GM18870 (cell line): ENCODE data around the gene SETD1A.

Source experiments
- ATAC-seq: cut with Tn5 transposase; IDR thresholded peaks from one replicate; pipeline ENCODE4 v1.9.1; 2021; ENCODE audit warnings: moderate library complexity; ENCODE audit not compliant: unreplicated experiment

SETD1A gene

DNA sequence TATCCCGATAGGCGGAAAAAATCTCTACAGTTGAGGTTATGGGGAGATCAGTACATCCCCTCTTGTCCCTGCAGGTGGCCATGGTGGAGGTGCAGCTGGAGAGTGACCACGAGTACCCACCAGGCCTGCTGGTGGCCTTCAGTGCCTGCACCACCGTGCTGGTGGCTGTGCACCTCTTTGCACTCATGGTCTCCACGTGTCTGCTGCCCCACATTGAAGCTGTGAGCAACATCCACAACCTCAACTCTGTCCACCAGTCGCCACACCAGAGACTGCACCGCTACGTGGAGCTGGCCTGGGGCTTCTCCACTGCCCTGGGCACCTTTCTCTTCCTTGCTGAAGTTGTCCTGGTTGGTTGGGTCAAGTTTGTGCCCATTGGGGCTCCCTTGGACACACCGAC, 4.4 kb upstream of the SETD1A start:
- no peak for ATAC-seq

DNA sequence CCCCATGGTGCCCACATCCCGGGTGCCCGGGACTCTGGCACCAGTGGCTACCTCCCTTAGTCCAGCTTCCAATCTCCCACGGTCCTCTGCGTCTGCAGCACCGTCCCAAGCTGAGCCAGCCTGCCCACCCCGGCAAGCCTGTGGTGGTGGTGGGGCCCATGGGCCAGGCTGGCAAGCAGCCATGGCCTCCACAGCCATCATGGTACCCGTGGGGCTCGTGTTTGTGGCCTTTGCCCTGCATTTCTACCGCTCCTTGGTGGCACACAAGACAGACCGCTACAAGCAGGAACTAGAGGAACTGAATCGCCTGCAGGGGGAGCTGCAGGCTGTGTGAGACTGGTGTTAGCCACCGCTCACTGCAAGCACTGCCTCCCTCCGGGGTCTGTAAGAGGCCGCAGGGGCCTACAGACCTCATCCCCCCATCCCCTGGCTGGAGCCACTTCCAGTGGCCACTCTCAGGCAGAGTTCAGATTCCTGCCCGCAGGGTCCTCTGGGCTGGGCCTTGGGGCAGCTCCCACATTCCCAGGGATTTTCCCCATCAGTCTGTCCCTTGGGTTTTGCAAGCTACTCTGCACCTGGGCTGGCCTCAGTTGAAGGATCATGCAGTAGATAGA, 3.9 kb upstream of the SETD1A start:
- ATAC-seq: no peak

DNA sequence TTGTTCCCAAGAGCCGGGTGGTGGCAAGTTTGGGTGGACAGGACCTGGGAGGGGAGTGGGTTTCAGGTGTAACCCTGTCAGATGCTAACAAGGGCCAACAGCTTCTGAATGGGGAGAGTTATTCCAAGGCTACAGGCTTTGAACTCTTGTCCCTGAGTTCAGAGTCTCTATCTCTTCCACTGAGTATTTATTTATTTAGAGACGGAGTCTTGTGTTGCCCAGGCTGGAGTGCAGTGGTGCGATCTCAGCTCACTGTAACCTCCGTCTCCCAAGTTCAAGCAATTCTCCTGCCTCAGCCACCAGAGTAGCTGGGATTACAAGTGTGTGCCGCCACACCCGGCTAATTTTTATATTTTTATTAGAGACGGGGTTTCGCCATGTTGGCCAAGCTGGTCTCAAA, 2.6 kb upstream of the SETD1A start:
- no peak for ATAC-seq

DNA sequence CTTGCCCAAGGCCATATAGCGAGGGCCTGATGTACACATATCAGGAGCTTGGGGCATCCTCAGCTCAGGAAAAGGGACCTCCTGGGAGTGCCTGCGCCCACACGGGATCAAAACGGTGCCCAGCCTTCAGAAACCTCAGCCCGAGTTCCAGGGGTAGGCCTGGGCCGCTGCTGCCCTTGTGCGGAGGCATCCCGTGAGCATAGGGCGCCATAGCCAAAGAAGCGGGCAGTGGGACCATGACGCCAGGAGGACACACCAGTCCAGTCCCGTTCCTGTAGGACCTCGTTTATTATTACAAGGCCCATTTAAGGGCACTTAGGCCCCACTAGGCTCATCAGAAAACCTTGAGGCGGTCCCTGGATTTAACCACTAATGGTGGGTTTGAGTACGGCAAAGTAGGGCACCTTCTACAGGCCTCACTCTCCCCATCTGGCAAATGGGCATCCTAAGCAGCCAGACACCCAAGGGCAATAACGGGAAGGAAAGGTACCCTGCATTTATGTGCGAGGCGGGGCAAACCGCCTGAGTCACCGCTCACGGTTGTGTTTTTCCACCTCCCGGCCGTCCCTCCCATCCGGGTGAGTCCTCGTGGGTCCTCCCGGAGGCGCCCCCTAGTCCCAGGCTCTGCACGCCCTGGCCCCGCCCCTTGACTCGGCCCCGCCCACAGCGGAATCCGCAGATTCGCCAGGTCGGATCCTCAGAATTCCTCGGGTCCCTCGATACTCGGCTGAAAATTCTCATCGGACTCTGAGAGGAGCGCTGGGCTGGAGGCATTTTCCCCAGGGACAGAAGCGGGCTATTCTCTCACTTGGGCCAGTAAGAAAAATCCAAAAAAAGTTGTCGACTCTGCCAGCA, 726 bp upstream of the SETD1A start:
- ATAC-seq: peak; percentile 31

DNA sequence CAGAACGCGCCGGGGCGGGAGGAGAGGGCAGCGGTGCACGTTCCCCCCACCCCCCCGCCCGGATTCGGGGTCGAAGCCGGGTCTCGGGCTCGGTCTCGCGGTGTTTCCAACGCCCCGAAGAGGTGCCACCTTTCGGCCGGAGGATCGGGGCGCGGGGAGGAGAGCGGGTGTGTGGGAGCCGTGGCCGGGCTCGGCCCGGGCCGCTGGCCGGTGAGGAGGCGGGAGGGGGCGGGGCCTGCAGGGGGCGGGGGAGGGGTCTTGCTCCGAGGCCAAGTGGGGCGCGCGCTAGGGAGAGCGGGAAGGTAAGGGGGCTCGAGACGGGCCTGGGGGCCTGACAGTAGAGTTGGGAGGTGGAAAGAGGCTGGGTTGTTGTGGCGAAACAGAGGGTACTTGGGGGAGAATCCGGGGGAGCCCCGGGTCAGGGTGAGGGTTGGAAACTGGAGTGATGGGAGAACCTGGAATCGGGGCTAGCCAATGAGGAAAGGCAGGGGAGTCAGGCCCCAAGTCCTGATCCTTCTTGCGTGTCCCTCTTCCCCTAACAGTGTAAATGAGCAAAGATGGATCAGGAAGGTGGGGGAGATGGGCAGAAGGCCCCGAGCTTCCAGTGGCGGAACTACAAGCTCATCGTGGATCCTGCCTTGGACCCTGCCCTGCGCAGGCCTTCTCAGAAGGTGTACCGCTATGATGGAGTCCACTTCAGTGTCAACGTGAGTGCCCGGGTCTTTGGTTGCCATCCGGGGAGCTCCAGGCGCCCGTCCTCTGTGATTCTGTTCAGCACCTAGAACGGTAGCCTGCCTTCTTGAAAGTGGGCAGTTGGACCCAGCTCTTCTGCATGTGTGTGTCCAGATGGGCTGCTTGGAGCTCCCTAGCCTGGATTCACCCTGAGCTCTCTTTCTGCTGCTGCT, 873 bp downstream of the SETD1A start:
- no peak for ATAC-seq

DNA sequence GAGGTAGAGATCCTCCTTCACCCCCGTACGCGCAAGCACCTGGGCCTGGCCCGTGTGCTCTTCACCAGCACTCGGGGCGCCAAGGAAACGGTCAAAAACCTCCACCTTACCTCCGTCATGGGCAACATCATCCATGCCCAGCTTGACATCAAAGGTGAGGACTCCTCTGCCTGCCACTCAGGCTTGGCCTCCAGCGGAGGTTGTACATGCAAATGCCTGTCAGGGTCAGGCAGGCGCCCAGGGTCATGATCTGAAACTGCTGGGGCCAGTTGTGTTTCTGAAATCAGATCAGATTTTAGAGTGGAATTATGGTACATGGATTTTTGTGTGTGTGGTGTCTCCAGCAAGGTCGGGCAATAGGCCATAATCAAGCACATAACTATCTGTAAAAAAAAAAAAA, 3.8 kb downstream of the SETD1A start:
- ATAC-seq: no peak

DNA sequence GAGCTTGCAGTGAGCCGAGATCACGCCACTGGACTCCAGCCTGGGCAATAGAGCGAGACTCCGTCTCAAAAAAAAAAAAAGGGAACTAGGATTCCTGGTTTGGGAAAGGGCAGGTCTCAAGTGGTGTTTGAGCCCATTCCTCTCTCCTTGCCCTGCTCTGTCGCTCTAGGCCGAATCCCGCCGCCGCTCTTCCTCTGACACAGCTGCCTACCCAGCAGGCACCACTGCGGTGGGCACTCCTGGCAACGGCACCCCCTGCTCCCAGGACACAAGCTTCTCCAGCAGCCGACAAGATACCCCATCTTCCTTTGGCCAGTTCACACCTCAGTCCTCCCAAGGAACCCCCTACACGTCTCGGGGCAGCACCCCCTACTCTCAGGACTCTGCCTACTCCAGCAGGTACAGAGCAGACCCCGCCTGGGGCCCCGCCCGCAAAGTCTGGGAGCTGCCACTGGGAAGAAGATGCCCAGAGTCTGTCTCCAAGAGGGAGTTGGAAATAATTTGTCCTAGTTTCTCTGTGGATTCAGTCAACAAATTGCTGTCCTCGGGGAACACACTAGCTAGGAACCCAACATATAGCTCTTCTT, 6.5 kb downstream of the SETD1A start:
- ATAC-seq: no peak

DNA sequence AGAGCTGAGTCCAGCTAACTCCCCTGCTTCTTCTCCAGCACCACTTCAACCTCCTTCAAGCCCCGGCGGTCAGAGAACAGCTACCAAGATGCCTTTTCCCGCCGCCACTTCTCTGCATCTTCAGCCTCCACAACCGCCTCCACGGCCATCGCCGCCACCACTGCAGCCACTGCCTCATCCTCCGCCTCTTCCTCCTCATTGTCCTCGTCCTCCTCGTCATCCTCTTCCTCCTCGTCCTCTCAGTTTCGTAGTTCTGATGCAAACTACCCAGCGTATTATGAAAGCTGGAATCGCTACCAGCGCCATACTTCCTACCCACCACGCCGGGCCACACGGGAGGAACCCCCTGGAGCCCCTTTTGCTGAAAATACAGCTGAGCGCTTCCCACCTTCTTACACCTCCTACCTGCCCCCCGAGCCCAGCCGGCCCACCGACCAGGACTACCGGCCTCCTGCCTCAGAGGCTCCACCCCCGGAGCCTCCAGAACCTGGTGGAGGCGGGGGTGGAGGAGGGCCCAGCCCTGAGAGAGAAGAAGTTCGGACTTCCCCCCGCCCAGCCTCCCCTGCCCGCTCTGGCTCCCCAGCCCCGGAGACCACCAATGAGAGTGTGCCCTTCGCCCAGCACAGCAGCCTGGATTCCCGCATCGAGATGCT, 7.1 kb downstream of the SETD1A start:
- ATAC-seq: no peak

DNA sequence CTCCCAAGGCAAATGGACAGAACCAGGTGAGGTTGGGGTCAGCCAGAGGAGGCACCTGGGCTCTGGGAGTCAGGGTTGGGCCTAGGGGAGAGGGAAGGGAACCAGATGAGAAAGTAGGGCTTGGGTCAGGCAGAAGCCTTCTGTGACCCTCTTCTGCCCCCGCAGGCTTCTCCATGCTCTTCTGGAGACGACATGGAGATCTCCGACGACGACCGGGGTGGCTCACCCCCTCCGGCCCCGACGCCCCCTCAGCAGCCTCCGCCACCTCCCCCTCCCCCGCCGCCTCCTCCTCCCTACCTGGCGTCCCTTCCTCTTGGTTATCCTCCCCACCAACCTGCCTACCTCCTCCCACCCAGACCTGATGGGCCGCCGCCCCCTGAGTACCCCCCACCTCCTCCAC, 7.9 kb downstream of the SETD1A start:
- no peak for ATAC-seq

DNA sequence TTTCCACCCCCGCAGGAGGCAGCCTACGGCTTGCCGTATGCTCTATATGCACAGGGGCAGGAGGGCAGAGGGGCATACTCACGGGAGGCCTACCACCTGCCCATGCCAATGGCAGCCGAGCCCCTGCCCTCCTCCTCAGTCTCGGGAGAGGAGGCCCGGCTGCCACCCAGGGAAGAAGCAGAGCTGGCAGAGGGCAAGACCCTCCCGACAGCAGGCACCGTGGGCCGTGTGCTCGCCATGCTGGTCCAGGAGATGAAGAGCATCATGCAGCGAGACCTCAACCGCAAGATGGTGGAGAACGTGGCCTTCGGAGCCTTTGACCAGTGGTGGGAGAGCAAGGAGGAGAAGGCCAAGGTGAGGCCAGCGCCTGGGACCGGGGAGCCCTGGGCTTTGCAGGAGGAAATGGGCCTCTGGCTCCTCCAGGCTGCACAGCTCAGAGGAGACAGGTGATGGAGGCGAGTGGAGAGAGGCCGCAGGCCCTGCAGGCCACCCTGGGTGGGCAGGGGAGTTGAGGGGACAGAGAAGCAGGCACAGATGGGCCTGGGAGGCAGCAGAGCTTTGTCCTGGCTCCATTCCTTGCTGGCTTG, 8.6 kb downstream of the SETD1A start:
- no peak for ATAC-seq

DNA sequence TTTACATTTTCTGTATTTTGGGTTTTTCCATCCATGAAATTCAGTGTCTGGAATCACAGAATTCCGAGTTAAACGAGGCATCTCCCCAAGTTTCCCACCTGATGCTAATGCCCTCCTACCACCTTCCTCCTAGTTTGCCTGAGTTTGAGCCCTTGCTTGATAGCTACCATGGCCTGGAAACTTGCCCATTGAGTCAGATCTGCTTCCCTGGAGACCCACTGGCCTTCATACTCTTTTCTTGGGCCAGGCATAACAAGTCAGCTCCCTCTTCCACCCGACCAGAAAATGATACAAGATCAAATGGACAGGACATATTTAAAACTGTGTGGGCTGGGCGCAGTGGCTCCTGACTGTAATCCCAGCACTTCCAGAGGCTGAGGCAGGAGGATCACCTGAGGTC, 10.2 kb downstream of the SETD1A start:
- no peak for ATAC-seq

DNA sequence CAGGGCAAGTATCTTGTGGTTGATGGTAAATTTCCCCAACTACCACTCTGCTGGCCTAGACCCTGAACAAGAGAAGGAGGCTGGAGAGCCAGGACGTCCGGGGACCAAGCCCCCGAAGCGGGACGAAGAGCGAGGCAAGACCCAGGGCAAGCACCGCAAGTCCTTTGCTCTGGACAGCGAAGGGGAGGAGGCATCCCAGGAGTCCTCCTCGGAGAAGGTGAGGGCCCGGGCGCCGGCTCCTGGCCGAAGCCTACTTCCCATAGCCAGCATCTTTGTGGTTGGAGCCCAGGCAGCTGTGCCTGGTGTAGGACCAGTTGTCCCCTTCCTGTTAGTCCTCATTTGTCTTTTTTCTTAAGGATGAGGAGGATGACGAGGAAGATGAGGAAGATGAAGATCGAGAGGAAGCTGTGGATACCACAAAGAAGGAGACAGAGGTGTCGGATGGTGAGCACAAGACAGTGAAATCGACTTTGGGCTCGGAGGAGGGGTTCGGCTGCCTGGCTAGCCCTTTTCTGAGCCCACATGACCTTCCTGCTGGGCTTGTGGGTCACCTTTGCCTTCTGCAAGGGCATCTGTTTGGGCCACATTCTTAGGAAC, 11.8 kb downstream of the SETD1A start:
- ATAC-seq: no peak

DNA sequence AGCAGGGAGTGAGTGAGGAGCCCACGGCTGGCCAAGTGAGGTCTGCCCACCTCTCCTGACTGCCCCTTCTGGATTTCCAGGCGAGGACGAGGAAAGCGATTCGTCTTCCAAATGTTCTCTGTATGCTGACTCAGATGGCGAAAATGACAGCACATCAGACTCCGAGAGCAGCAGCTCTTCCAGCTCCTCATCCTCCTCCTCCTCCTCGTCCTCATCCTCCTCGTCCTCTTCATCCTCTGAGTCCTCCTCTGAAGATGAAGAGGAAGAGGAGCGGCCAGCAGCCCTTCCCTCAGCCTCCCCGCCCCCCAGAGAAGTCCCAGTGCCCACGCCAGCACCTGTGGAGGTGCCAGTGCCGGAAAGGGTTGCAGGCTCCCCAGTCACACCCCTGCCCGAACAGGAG, 13.7 kb downstream of the SETD1A start:
- ATAC-seq: no peak

DNA sequence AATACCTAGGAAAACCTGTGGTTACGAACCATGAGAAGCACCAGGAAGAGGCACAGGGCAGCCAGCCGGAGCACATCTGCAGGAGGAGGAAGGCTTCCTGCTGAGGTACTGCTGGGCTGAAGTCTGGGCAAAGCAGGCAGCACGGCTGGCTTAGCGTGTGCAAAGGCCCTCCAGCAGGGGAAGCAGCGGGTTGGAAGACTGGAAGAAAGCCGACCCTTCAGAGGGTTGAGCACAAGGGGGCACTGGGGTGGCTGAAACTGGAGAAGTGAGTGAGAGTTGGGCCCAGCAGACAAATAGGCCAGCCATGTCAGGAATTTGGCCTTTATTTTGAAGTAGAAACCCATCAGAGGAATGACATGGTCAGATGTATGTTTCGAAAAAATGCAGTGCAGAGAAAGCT, 15.3 kb downstream of the SETD1A start:
- ATAC-seq: no peak

DNA sequence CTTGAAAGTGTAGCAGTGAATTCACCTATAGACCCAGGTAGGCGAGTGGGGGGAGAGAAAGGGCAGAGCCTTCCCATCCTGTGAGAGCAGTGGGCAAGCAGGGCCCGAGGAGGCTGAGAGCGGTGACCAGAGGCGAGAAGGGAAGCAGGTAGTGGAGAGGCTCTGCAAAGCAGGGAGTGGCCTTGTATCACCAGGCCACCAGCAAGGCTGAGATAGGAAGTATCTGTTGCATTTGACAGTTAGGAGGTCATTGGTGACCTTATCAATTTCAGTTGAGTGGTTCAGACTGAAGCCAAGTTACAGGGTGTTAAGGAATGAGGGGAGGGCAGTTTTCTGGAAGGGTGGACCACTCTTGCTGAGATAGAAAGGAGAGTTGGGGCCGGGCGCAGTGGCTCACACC, 16.8 kb downstream of the SETD1A start:
- no peak for ATAC-seq

DNA sequence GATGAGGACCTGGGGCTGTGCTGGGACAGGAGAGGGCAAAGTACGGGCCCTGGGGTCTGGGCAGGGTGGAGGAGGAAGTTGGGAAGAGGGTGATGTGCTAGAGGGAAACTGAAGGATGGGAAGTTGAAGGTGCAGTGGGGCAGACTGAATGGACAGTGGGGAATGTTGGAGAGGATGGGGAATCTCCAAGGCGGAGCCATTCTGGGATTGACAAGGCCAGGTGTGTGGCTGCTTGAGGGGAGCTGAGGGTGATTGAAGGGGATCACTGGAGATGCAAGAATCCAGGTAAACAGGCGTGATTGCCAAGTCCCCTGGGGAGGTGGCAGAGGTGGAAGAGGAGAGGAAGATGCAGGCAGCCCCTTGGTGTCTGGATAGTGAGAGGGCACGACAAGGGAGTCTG, 18.9 kb downstream of the SETD1A start:
- no peak for ATAC-seq

DNA sequence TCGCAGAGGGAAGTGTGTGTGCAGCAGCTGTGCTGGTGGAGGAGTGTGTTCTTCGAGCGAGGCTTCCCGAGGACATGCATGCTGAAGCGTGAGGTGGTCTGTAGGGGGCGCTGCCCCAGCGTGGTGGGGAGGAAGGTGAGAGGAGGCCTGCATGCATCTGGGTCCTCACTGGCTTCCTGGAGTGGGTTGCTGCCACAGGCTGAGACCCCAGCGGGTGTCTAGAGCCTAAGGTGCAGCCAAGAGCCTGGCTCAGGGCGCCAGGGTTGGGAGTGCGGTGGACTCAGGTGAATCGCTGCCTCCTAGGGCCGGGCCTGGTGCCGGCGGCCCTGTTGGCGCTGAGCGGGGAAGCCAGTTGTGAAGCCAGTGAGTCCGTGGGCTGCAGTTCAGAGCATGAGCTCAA, 19.9 kb downstream of the SETD1A start:
- no peak for ATAC-seq

DNA sequence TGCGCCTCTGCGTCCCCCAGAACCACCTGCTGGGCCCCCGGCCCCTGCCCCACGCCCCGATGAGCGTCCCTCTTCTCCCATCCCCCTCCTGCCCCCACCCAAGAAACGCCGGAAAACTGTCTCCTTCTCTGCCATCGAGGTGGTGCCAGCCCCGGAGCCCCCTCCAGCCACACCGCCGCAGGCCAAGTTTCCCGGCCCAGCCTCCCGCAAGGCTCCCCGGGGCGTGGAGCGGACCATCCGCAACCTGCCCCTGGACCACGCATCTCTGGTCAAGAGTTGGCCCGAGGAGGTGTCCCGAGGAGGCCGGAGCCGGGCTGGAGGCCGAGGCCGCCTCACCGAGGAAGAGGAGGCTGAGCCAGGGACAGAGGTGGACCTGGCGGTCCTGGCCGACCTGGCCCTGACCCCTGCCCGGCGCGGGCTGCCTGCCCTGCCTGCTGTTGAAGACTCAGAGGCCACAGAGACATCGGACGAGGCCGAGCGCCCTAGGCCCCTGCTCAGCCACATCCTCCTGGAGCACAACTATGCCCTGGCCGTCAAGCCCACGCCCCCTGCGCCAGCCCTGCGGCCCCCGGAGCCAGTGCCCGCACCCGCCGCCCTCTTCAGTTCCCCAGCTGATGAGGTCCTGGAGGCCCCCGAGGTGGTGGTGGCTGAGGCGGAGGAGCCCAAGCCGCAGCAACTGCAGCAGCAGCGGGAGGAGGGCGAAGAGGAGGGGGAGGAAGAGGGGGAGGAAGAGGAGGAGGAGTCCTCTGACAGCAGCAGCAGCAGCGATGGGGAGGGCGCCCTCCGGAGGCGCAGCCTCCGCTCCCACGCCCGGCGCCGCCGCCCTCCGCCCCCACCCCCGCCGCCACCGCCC, 21.8 kb downstream of the SETD1A start:
- no peak for ATAC-seq

DNA sequence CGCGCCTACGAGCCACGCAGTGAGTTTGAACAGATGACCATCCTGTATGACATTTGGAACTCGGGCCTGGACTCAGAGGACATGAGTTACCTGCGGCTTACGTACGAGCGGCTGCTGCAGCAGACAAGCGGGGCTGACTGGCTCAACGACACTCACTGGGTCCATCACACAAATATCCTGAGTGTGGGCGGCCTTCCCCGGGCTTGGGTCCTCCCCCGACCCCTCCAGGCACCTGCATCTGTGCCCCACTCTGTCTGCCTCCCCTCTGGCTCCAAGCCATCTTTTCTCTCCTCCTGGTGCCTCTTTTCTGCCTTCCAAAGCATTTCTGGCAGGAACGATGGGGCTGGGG, 22.4 kb downstream of the SETD1A start:
- no peak for ATAC-seq
